ENCODE measurements around the gene ATG16L1. TPM values are rescaled to one million over a fixed set of nuclear protein-coding genes. Genes with fewer than 3 reads are reported as not detected.

The ATG16L1 gene
- total RNA-seq, 1 experiment from 2014 or later, result 52.3 TPM

DNA sequence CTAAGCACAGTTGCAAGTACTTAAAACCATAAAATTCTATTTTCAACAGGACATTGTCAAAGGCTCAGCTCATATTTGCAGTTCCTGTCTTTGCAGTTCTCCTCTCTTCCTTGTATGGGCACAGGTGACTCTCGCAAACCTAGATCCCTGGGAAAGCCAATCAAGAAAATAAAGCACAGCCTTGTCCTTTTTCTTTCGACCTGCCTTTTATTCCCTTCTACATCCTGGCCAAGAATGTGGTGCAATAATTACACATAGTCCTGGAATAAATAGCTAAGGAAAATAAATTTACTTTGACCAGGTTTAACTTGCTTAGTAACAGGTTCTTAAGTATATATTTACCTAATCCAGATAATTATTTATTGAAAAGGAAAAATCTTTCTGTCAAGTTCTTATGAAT lies 20.2 kb downstream of the ATG16L1 start:
- no peak for TF ChIP-seq POLR2AphosphoS5 (IDR thresholded peaks at IDR 0.05; ENCODE audit: low read depth, low read length)
- TF ChIP-seq, protein P1, sequence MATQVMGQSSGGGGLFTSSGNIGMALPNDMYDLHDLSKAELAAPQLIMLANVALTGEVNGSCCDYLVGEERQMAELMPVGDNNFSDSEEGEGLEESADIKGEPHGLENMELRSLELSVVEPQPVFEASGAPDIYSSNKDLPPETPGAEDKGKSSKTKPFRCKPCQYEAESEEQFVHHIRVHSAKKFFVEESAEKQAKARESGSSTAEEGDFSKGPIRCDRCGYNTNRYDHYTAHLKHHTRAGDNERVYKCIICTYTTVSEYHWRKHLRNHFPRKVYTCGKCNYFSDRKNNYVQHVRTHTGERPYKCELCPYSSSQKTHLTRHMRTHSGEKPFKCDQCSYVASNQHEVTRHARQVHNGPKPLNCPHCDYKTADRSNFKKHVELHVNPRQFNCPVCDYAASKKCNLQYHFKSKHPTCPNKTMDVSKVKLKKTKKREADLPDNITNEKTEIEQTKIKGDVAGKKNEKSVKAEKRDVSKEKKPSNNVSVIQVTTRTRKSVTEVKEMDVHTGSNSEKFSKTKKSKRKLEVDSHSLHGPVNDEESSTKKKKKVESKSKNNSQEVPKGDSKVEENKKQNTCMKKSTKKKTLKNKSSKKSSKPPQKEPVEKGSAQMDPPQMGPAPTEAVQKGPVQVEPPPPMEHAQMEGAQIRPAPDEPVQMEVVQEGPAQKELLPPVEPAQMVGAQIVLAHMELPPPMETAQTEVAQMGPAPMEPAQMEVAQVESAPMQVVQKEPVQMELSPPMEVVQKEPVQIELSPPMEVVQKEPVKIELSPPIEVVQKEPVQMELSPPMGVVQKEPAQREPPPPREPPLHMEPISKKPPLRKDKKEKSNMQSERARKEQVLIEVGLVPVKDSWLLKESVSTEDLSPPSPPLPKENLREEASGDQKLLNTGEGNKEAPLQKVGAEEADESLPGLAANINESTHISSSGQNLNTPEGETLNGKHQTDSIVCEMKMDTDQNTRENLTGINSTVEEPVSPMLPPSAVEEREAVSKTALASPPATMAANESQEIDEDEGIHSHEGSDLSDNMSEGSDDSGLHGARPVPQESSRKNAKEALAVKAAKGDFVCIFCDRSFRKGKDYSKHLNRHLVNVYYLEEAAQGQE (IDR thresholded peaks at IDR 0.05; ENCODE audit: insufficient read depth in 1 of 2, low read depth in 2 of 2, low read length in 1 of 2), result no peak
- TF ChIP-seq, protein P2, sequence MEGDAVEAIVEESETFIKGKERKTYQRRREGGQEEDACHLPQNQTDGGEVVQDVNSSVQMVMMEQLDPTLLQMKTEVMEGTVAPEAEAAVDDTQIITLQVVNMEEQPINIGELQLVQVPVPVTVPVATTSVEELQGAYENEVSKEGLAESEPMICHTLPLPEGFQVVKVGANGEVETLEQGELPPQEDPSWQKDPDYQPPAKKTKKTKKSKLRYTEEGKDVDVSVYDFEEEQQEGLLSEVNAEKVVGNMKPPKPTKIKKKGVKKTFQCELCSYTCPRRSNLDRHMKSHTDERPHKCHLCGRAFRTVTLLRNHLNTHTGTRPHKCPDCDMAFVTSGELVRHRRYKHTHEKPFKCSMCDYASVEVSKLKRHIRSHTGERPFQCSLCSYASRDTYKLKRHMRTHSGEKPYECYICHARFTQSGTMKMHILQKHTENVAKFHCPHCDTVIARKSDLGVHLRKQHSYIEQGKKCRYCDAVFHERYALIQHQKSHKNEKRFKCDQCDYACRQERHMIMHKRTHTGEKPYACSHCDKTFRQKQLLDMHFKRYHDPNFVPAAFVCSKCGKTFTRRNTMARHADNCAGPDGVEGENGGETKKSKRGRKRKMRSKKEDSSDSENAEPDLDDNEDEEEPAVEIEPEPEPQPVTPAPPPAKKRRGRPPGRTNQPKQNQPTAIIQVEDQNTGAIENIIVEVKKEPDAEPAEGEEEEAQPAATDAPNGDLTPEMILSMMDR (IDR thresholded peaks at IDR 0.05), result no peak
- no peak for TF ChIP-seq SIN3A (IDR thresholded peaks at IDR 0.05; ENCODE audit: borderline replicate concordance, insufficient read depth, low read depth, low read length)
- TF ChIP-seq TCF7L2 (IDR thresholded peaks at IDR 0.05; ENCODE audit: low read depth, low read length), result no peak
- no peaks in the 10 kb centered on the region for H3K4me1 ChIP-seq (ENCODE audit: control insufficient read depth, insufficient read depth, low read length)
- no peak overlapping the region for H3K4me3 ChIP-seq (ENCODE audit: low read depth in 2 of 2, low read length in 2 of 2)
- H3K9me3 ChIP-seq (ENCODE audit: control insufficient read depth, insufficient read depth, low read depth, low read length), result no peaks in the 10 kb centered on the region
- H3K27ac ChIP-seq (ENCODE audit: low read length), result no peak overlapping the region
- intact Hi-C loops (cut with micrococcal nuclease; ENCODE audit: unreplicated experiment), result no loop called here
- BruUV-seq (replicated peaks), result no TSS peak
- ATAC-seq (no peak), DNase-seq (ENCODE audit: low read depth, low spot score) (no peak)
- H3K36me3 ChIP-seq (ENCODE audit: control insufficient read depth, insufficient read depth, low read length), result peaks cover 62% of the 10 kb centered on the region
- POLR2A ChIA-PET, result no interaction called here
- no peaks in the 10 kb centered on the region for H3K27me3 ChIP-seq (ENCODE audit: control insufficient read depth, insufficient read depth, low read length)
- CTCF ChIA-PET, result no interaction called here
- in situ Hi-C loops (cut with HindIII; ENCODE audit: low pct_unique_long_range_greater_than_20kb, low sequenced_read_pairs), result no loop called here

DNA sequence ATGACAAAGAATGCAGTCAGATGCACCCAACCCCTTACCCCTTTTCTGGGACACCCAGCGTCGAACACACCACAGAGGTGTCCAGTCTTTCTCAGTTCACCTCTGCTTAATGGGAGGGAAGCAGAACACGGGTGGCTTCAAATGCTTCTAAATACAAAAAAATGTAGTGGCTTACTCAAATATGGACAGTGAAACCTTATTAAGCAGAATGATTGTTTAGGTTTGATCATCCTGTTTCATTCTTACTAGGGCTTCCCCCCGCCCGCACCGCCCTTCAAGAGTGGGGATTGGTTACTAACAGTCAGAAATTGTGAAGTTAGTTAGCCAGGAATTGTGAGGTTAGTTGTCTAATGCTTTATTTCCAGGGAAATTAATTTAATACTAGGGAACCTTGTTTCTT lies 21.6 kb downstream of the ATG16L1 start:
- CTCF ChIA-PET, result interaction anchor here (0.6 kb wide), 1 partner anchor 222 kb away, joined by 4 read pairs; no protein-coding TSS in a partner anchor
- no peak for DNase-seq (ENCODE audit: low read depth, low spot score)
- TF ChIP-seq, protein P2 (IDR thresholded peaks at IDR 0.05), result no peak
- TF ChIP-seq, protein P1 (IDR thresholded peaks at IDR 0.05; ENCODE audit: insufficient read depth in 1 of 2, low read depth in 2 of 2, low read length in 1 of 2), result no peak
- TF ChIP-seq SIN3A (IDR thresholded peaks at IDR 0.05; ENCODE audit: borderline replicate concordance, insufficient read depth, low read depth, low read length), result no peak
- no peak for TF ChIP-seq TCF7L2 (IDR thresholded peaks at IDR 0.05; ENCODE audit: low read depth, low read length)
- H3K36me3 ChIP-seq (ENCODE audit: control insufficient read depth, insufficient read depth, low read length), result peaks cover 70% of the 10 kb centered on the region
- intact Hi-C loops (cut with micrococcal nuclease; ENCODE audit: unreplicated experiment), result no loop called here
- no peak for ATAC-seq
- H3K27me3 ChIP-seq (ENCODE audit: control insufficient read depth, insufficient read depth, low read length), result no peaks in the 10 kb centered on the region
- H3K4me1 ChIP-seq (ENCODE audit: control insufficient read depth, insufficient read depth, low read length), result no peaks in the 10 kb centered on the region
- no peaks in the 10 kb centered on the region for H3K9me3 ChIP-seq (ENCODE audit: control insufficient read depth, insufficient read depth, low read depth, low read length)
- no peak overlapping the region for H3K27ac ChIP-seq (ENCODE audit: low read length)
- no TSS peak for BruUV-seq (replicated peaks)
- POLR2A ChIA-PET, result no interaction called here
- in situ Hi-C loops (cut with HindIII; ENCODE audit: low pct_unique_long_range_greater_than_20kb, low sequenced_read_pairs), result no loop called here
- H3K4me3 ChIP-seq (ENCODE audit: low read depth in 2 of 2, low read length in 2 of 2), result no peak overlapping the region
